Measurements from ENCODE around the gene HESX1. TPM values are rescaled to one million over a fixed set of nuclear protein-coding genes. Genes with fewer than 3 reads are reported as not detected.

Gene HESX1
- polyA plus RNA-seq, 1 donor from 2014 or later = 4.8 TPM

GRCh38 chr3:57234613-57235575 lies 35.1 kb upstream of the HESX1 start:
- Histone ChIP-seq H2AFZ (ENCODE audit: low read depth, low read length) (no peak overlapping the region), H3K9me2 (ENCODE audit: insufficient read depth, low read length) (no peaks in the 10 kb centered on the region), H3K36me3 (ENCODE audit: insufficient read depth, low read length) (no peaks in the 10 kb centered on the region), H3K9me3 (ENCODE audit: low read length) (no peaks in the 10 kb centered on the region), H4K20me1 (ENCODE audit: insufficient read depth) (no peaks in the 10 kb centered on the region), H3K9ac (ENCODE audit: low read length) (no peak overlapping the region), H3K79me2 (replicated peaks; ENCODE audit: insufficient read depth, low read length) (peaks cover 37% of the 10 kb centered on the region), H3K4me3 (ENCODE audit: low read length) (no peak overlapping the region), H3K4me2 (ENCODE audit: low read length) (no peak overlapping the region), H3K27ac (ENCODE audit: low read length) (no peak overlapping the region), H3F3A (ENCODE audit: insufficient read depth, low read length, poor library complexity, severe bottlenecking) (no peaks in the 10 kb centered on the region), H3K27me3 (ENCODE audit: insufficient read depth, low read depth, low read length) (no peaks in the 10 kb centered on the region)
- no peak for TF ChIP-seq SMC3 (conservative IDR thresholded peaks at IDR 0.05; ENCODE audit: poor library complexity)
- no peak for TF ChIP-seq RAD21 (conservative IDR thresholded peaks at IDR 0.05)
- TF ChIP-seq EZH2 (IDR thresholded peaks at IDR 0.05; ENCODE audit: borderline replicate concordance, insufficient read depth, low read length, poor library complexity, severe bottlenecking) = no peak
- TF ChIP-seq TAF1 (IDR thresholded peaks at IDR 0.05; ENCODE audit: low read depth) = no peak
- TF ChIP-seq POLR2AphosphoS5 (IDR thresholded peaks at IDR 0.05) = no peak
- TF ChIP-seq, protein P1, sequence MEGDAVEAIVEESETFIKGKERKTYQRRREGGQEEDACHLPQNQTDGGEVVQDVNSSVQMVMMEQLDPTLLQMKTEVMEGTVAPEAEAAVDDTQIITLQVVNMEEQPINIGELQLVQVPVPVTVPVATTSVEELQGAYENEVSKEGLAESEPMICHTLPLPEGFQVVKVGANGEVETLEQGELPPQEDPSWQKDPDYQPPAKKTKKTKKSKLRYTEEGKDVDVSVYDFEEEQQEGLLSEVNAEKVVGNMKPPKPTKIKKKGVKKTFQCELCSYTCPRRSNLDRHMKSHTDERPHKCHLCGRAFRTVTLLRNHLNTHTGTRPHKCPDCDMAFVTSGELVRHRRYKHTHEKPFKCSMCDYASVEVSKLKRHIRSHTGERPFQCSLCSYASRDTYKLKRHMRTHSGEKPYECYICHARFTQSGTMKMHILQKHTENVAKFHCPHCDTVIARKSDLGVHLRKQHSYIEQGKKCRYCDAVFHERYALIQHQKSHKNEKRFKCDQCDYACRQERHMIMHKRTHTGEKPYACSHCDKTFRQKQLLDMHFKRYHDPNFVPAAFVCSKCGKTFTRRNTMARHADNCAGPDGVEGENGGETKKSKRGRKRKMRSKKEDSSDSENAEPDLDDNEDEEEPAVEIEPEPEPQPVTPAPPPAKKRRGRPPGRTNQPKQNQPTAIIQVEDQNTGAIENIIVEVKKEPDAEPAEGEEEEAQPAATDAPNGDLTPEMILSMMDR (IDR thresholded peaks at IDR 0.05; ENCODE audit: poor library complexity, severe bottlenecking) = no peak
- no peak for TF ChIP-seq EP300 (conservative IDR thresholded peaks at IDR 0.05; ENCODE audit: poor library complexity, severe bottlenecking)
- no peak for TF ChIP-seq REST (IDR thresholded peaks at IDR 0.05; ENCODE audit: borderline replicate concordance)
- no peak for TF ChIP-seq MXI1 (conservative IDR thresholded peaks at IDR 0.05; ENCODE audit: poor library complexity, severe bottlenecking)

DNA sequence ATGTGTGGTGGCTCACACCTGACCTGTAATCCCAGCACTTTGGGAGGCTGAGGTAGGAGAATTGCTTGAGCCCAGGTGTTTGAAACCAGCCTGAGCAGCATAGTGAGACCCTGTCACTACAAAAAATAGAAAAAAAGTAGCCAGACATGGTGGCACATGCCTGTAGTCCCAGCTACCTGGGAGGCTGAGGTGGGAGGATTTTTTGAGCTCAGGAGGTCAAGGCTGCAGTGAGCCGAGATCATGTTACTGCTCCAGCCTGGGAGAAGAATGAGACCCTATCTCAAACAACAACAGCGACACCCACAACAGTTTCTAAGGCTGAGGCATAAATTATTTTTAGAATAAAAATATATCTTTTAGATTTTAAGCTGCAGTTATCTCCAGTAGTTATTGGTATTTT lies 34.0 kb upstream of the HESX1 start:
- peaks cover 46% of the 10 kb centered on the region for H3K79me2 ChIP-seq (replicated peaks; ENCODE audit: insufficient read depth, low read length)
- no peak overlapping the region for H2AFZ ChIP-seq (ENCODE audit: low read depth, low read length)
- H4K20me1 ChIP-seq (ENCODE audit: insufficient read depth) = peaks cover 4% of the 10 kb centered on the region

More for the DNA sequence above, 34.0 kb upstream of the HESX1 start:
- Histone ChIP-seq H3K27me3 (ENCODE audit: insufficient read depth, low read depth, low read length) (no peaks in the 10 kb centered on the region), H3K9me2 (ENCODE audit: insufficient read depth, low read length) (no peaks in the 10 kb centered on the region), H3K4me3 (ENCODE audit: low read length) (no peak overlapping the region), H3K27ac (ENCODE audit: low read length) (no peak overlapping the region), H3K9me3 (ENCODE audit: low read length) (no peaks in the 10 kb centered on the region), H3K4me2 (ENCODE audit: low read length) (no peak overlapping the region), H3K9ac (ENCODE audit: low read length) (no peak overlapping the region), H3F3A (ENCODE audit: insufficient read depth, low read length, poor library complexity, severe bottlenecking) (no peaks in the 10 kb centered on the region), H3K36me3 (ENCODE audit: insufficient read depth, low read length) (no peaks in the 10 kb centered on the region)
- TF ChIP-seq SMC3 (conservative IDR thresholded peaks at IDR 0.05; ENCODE audit: poor library complexity) (no peak), EZH2 (IDR thresholded peaks at IDR 0.05; ENCODE audit: borderline replicate concordance, insufficient read depth, low read length, poor library complexity, severe bottlenecking) (no peak), MXI1 (conservative IDR thresholded peaks at IDR 0.05; ENCODE audit: poor library complexity, severe bottlenecking) (no peak), RAD21 (conservative IDR thresholded peaks at IDR 0.05) (no peak), POLR2AphosphoS5 (IDR thresholded peaks at IDR 0.05) (no peak), EP300 (conservative IDR thresholded peaks at IDR 0.05; ENCODE audit: poor library complexity, severe bottlenecking) (no peak), TAF1 (IDR thresholded peaks at IDR 0.05; ENCODE audit: low read depth) (no peak), REST (IDR thresholded peaks at IDR 0.05; ENCODE audit: borderline replicate concordance) (no peak)
- TF ChIP-seq, protein P1 (IDR thresholded peaks at IDR 0.05; ENCODE audit: poor library complexity, severe bottlenecking) = no peak
